SK-N-SH (cell line): ENCODE measurements around the gene FALEC. TPM values are rescaled to one million over a fixed set of nuclear protein-coding genes. Genes with fewer than 3 reads are reported as not detected.

Experiments
- CTCF ChIA-PET: fragments of 300-600, 350-600 bp; formaldehyde crosslinking; extraction: SDS; loops from one replicate; lab custom pipeline; 2021; lab: Yijun Ruan, JAX
- POLR2A ChIA-PET: fragments of 350-600 bp; sonication (Branson Sonifier 250); formaldehyde crosslinking; extraction: SDS; loops from one replicate; lab custom pipeline; 2020; ENCODE audit warnings: antibody characterized with exemption, inconsistent platforms; lab: Yijun Ruan, JAX
- DNase-seq: peaks from one replicate; pipeline ENCODE4 v3.0.0; 2012
- H2AFZ ChIP-seq: fragments of 200-600 bp; sonication (generic); 2 replicates; pipeline ENCODE4 v1.8.1; 2016; ENCODE audit warnings: antibody characterized with exemption, mild to moderate bottlenecking, low read depth
- H3F3A ChIP-seq: fragments of 200-600 bp; sonication (generic); replicated peaks from 2 replicates; pipeline ENCODE3; 2016; ENCODE audit warnings: antibody characterized with exemption, mild to moderate bottlenecking; ENCODE audit not compliant: insufficient read depth
- H3K27ac ChIP-seq, 2 experiments: fragments of 200-500 bp in 1 of 2; fragments of 200-600 bp in 1 of 2; sonication (Bioruptor generic) in 1 of 2; sonication (generic), shearing (Covaris generic) in 1 of 2; 2 replicates each; pipeline versions ENCODE4 v1.5.1 to v1.6.1; 2014 to 2016; ENCODE audit warnings: low read depth in 2 of 2, inconsistent platforms in 1 of 2, low read length in 1 of 2, mild to moderate bottlenecking in 1 of 2, mixed read lengths in 1 of 2
- H3K27me3 ChIP-seq: fragments of 200-600 bp; sonication (generic), shearing (Covaris generic); 2 replicates; pipeline ENCODE4 v1.6.1; 2016; ENCODE audit warnings: mixed run types; ENCODE audit not compliant: insufficient read depth
- H3K36me3 ChIP-seq, 2 experiments: fragments of 200-500 bp in 1 of 2; fragments of 200-600 bp in 1 of 2; sonication (Bioruptor generic) in 1 of 2; sonication (generic) in 1 of 2; replicated peaks in 1 of 2; 2 replicates each; pipeline versions ENCODE3 to v1.5.1; 2014 to 2016; ENCODE audit warnings: low read length in 1 of 2, mild to moderate bottlenecking in 1 of 2; ENCODE audit not compliant: insufficient read depth in 2 of 2, control insufficient read depth in 1 of 2
- H3K4me1 ChIP-seq, 2 experiments: fragments of 200-500 bp in 1 of 2; fragments of 200-600 bp in 1 of 2; sonication (Bioruptor generic) in 1 of 2; sonication (generic), shearing (Covaris generic) in 1 of 2; 2 replicates each; pipeline versions ENCODE4 v1.5.1 to v1.6.1; 2014 to 2016; ENCODE audit warnings: low read depth in 1 of 2, low read length in 1 of 2, mixed run types in 1 of 2; ENCODE audit not compliant: insufficient read depth in 2 of 2, control insufficient read depth in 1 of 2
- H3K4me2 ChIP-seq: fragments of 200-600 bp; sonication (generic), shearing (Covaris generic); 2 replicates; pipeline ENCODE4 v1.6.1; 2017; ENCODE audit warnings: mixed run types
- H3K4me3 ChIP-seq, 2 experiments: fragments of 200-500 bp in 1 of 2; fragments of 200-600 bp in 1 of 2; sonication (Bioruptor generic) in 1 of 2; sonication (generic), shearing (Covaris generic) in 1 of 2; 2 replicates each; pipeline versions ENCODE4 v1.5.1 to v1.8.1; 2014 to 2016; ENCODE audit warnings: low read depth in 2 of 2, inconsistent platforms in 1 of 2, low read length in 1 of 2, mild to moderate bottlenecking in 1 of 2, mixed read lengths in 1 of 2, moderate library complexity in 1 of 2
- H3K79me2 ChIP-seq: fragments of 200-600 bp; sonication (generic); 2 replicates; pipeline ENCODE4 v1.8.1; 2017; ENCODE audit warnings: mild to moderate bottlenecking; ENCODE audit not compliant: insufficient read depth
- H3K9ac ChIP-seq: fragments of 200-600 bp; sonication (generic); 2 replicates; pipeline ENCODE4 v1.6.1; 2017; ENCODE audit warnings: mixed run types
- H3K9me2 ChIP-seq: fragments of 200-600 bp; sonication (generic); 2 replicates; pipeline ENCODE4 v1.6.1; 2017; ENCODE audit warnings: mixed run types
- H3K9me3 ChIP-seq: fragments of 200-600 bp; sonication (generic); 2 replicates; pipeline ENCODE4 v1.6.1; 2017; ENCODE audit warnings: mixed run types, mild to moderate bottlenecking, moderate library complexity
- H4K20me1 ChIP-seq: fragments of 200-600 bp; sonication (generic); 2 replicates; pipeline ENCODE4 v1.6.1; 2017; ENCODE audit warnings: mild to moderate bottlenecking, mixed run types; ENCODE audit not compliant: insufficient read depth
- CHD2 ChIP-seq: fragments of 150-350 bp; IDR thresholded peaks from 2 replicates; pipeline ENCODE4 v1.6.1; 2018; ENCODE audit warnings: low read length; ENCODE audit not compliant: partially characterized antibody
- ELF1 ChIP-seq: IDR thresholded peaks from 2 replicates; pipeline ENCODE4 v1.4.0; 2012
- FOSL2 ChIP-seq: IDR thresholded peaks from 2 replicates; pipeline ENCODE4 v1.4.0; 2012; ENCODE audit warnings: low read depth, mild to moderate bottlenecking, moderate library complexity, borderline replicate concordance
- FOXJ3 ChIP-seq: sonication (generic); formaldehyde crosslinking; IDR thresholded peaks from 2 replicates; pipeline ENCODE4 v1.5.1; 2020; ENCODE audit warnings: mild to moderate bottlenecking, missing genetic modification reagents
- GABPA ChIP-seq: IDR thresholded peaks from 2 replicates; pipeline ENCODE4 v1.4.0; 2012; ENCODE audit warnings: low read depth, mild to moderate bottlenecking
- MAX ChIP-seq: IDR thresholded peaks from 2 replicates; pipeline ENCODE4 v1.4.0; 2012; ENCODE audit warnings: low read depth
- MEF2A ChIP-seq: IDR thresholded peaks from 2 replicates; pipeline ENCODE4 v1.4.0; 2012; ENCODE audit warnings: low read depth, borderline replicate concordance
- MXI1 ChIP-seq: IDR thresholded peaks from 2 replicates; pipeline ENCODE4 v1.6.1; 2012; ENCODE audit warnings: mild to moderate bottlenecking, low read depth, low read length, improper control_type of control experiment
- RAD21 ChIP-seq: IDR thresholded peaks from 2 replicates; pipeline ENCODE4 v1.6.1; 2012; ENCODE audit warnings: mild to moderate bottlenecking, low read length
- RCOR1 ChIP-seq: fragments of 150-350 bp; IDR thresholded peaks from 2 replicates; pipeline ENCODE4 v1.6.1; 2017; ENCODE audit warnings: antibody characterized with exemption, low read length
- REST ChIP-seq: IDR thresholded peaks from 2 replicates; pipeline ENCODE4 v1.6.1; 2012; ENCODE audit warnings: mild to moderate bottlenecking, low read depth, low read length, moderate library complexity
- RXRA ChIP-seq: IDR thresholded peaks from 2 replicates; pipeline ENCODE4 v1.4.0; 2012; ENCODE audit warnings: low read depth, mild to moderate bottlenecking, borderline replicate concordance
- SIN3A ChIP-seq: IDR thresholded peaks from 2 replicates; pipeline ENCODE4 v1.6.1; 2012; ENCODE audit warnings: low read depth, mild to moderate bottlenecking, low read length, moderate library complexity, borderline replicate concordance
- SMC3 ChIP-seq: IDR thresholded peaks from 2 replicates; pipeline ENCODE4 v1.6.1; 2012; ENCODE audit warnings: low read depth, low read length, improper control_type of control experiment
- TAF1 ChIP-seq: IDR thresholded peaks from 2 replicates; pipeline ENCODE4 v1.6.1; 2012; ENCODE audit warnings: low read depth, mild to moderate bottlenecking, low read length, moderate library complexity, borderline replicate concordance
- TCF12 ChIP-seq: IDR thresholded peaks from 2 replicates; pipeline ENCODE4 v1.4.0; 2012
- TEAD4 ChIP-seq: IDR thresholded peaks from 2 replicates; pipeline ENCODE4 v1.4.0; 2012; ENCODE audit warnings: mild to moderate bottlenecking, borderline replicate concordance; ENCODE audit not compliant: insufficient read depth
- USF1 ChIP-seq: IDR thresholded peaks from 2 replicates; pipeline ENCODE4 v1.4.0; 2012; ENCODE audit warnings: low read depth, borderline replicate concordance
- WGBS: methylation state at CpG from one replicate; pipeline ENCODE4 v1.1.6; 2017; ENCODE audit warnings: low lambda C conversion rate; 5-methylcytosine and 5-hydroxymethylcytosine counted together
- polyA plus RNA-seq, 3 experiments: library from polyadenylated mRNA; depleted of rRNA; stranded (reverse); fragments of >200 nt; gene quantifications; 2 replicates each; pipeline ENCODE4 v1.2.3, GENCODE V29; 2012

The FALEC gene
- polyA plus RNA-seq, 1 of the 3 experiments (the other 2 are of a cell fraction) = 0.72 TPM

- TF ChIP-seq REST (0 out of 2 replicates have a peak, but pooled peaks have one; percentile 9), TAF1 (no peak), RXRA (peak; percentile 38; the same call in 1 of the 2 replicates), SIN3A (peak; percentile 65; the same call in 1 of the 2 replicates)
Measured at GRCh38 chr1:150561974-150562445, 46.5 kb downstream of the FALEC start (continued).

DNA sequence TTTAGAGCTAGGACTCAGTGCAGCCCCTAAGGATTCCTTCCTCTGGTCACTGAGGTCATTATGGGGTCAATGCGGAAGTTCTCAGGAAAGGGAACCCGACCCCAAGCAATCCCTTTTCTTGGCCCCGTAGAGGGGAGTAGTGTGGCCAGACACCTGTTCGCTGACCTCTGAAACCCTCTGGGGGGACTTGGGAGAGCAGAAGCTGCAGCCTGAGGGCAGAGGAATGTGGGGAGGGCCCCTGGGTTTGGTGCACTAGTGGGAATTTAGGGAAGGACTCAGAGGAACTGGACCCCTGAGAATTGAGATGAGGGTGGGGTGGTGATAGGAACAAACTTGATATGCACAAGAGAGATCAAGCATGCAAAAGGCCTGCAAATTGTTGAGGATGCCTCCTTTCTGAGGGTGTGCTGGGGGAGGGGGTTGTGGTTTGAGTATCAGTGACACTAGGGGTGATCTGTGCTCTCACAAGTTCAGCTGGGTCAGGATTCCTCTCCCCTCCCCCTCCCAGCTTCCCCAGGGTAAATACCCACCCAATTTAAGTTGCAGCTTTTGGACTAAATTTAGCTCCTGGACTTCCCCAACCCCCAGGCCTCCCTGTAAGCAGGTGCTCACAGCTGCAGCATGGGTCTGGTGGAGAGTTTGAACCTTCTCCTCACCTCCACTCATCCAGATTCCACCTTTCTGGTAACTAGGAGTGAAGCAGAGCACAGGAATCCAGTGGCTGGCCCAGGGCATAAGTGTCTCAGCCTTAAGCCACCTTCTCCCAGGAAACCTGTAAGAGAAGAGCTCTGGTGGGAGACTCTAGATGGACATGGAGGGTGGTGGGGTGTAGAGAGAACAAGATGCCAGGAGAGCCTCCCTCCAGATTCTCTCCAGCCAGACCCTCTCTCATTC, 47.1 kb downstream of the FALEC start:
- TF ChIP-seq GABPA = 0 out of 2 replicates have a peak, but pooled peaks have one; percentile 29
- no peak for TF ChIP-seq SIN3A
- peak overlapping the region in 1 of 2 experiments; percentile 69; a peak in 1 of 4 replicates for H3K4me3 ChIP-seq
- peak overlapping the region; percentile 99 to 100 for H3K27ac ChIP-seq
- no peak for DNase-seq
- WGBS = 20% methylated on average over 4 of the region's 4 CpGs
- peaks cover 6% of the 10 kb centered on the region; the same call in 1 of the 2 replicates for H4K20me1 ChIP-seq
- H3K27me3 ChIP-seq = no peaks in the 10 kb centered on the region
- H3F3A ChIP-seq = peaks cover 49% of the 10 kb centered on the region
- peak overlapping the region; percentile 81 for H3K4me2 ChIP-seq
- H2AFZ ChIP-seq = no peak overlapping the region; the same call in 1 of the 2 replicates
- H3K9ac ChIP-seq = peak overlapping the region; percentile 89
- no peaks in the 10 kb centered on the region for H3K9me3 ChIP-seq
- no peaks in the 10 kb centered on the region for H3K36me3 ChIP-seq
- POLR2A ChIA-PET = interaction anchor here (1.0 to 8.9 kb wide), 6 partner anchors 8 to 67 kb away, joined by 3 to 149 read pairs (median 4); partner anchors contain the start of genes ADAMTSL4, ENSA and MCL1
- H3K79me2 ChIP-seq = peaks cover 86% of the 10 kb centered on the region
- H3K9me2 ChIP-seq = no peaks in the 10 kb centered on the region
- peaks cover 42 to 47% of the 10 kb centered on the region in 2 experiments for H3K4me1 ChIP-seq
- CTCF ChIA-PET = interaction anchor here (1.2 to 6.2 kb wide), 8 partner anchors 12 to 433 kb away, joined by 3 to 142 read pairs (median 18); partner anchors contain the start of genes ADAMTSL4, FALEC and MCL1

GRCh38 chr1:150563340-150564038, 47.9 kb downstream of the FALEC start:
- Histone ChIP-seq H3K9me2 (no peaks in the 10 kb centered on the region), H2AFZ (no peak overlapping the region), H3K4me2 (peak overlapping the region; percentile 81), H3K9me3 (no peaks in the 10 kb centered on the region), H4K20me1 (peaks cover 7% of the 10 kb centered on the region), H3K36me3 (no peaks in the 10 kb centered on the region), H3K9ac (peak overlapping the region; percentile 50; the same call in 1 of the 2 replicates), H3K4me1 (peaks cover 48 to 55% of the 10 kb centered on the region in 2 experiments), H3K27ac (peak overlapping the region; percentile 99 to 100), H3K4me3 (no peak overlapping the region), H3F3A (peaks cover 55% of the 10 kb centered on the region), H3K79me2 (peaks cover 84% of the 10 kb centered on the region), H3K27me3 (no peaks in the 10 kb centered on the region)
- CTCF ChIA-PET = interaction anchor here (0.9 to 6.2 kb wide), 6 partner anchors 11 to 249 kb away, joined by 3 to 142 read pairs (median 5); partner anchors contain the start of gene MCL1
- POLR2A ChIA-PET = interaction anchor here (0.6 to 8.9 kb wide), 2 partner anchors 14 to 649 kb away, joined by 4 to 149 read pairs; partner anchors contain the start of gene MCL1
- DNase-seq = peak; percentile 25
- 52% methylated on average over 4 of the region's 4 CpGs for WGBS
- no peak for TF ChIP-seq SMC3
- TF ChIP-seq USF1 = no peak
- peak; percentile 51 for TF ChIP-seq TCF12
- no peak for TF ChIP-seq MEF2A
- TF ChIP-seq CHD2 = no peak
- TF ChIP-seq RAD21 = no peak
- no peak for TF ChIP-seq FOSL2
- TF ChIP-seq RCOR1 = no peak
- 0 out of 2 replicates have a peak, but pooled peaks have one; percentile 26 for TF ChIP-seq MXI1
- TF ChIP-seq ELF1 = no peak
- no peak for TF ChIP-seq MAX
- TF ChIP-seq FOXJ3 (CRISPR knock-in tag) = no peak
- no peak for TF ChIP-seq TEAD4
- 0 out of 2 replicates have a peak, but pooled peaks have one; percentile 21 for TF ChIP-seq SIN3A
